H1 (cell line): ENCODE results near the gene EMD. TPM values are rescaled to one million over a fixed set of nuclear protein-coding genes. Genes with fewer than 3 reads are reported as not detected.

Experiments used
- CTCF ChIA-PET: fragments of 300-600 bp; sonication (Branson Sonifier 250); formaldehyde crosslinking; loops from one replicate; lab custom pipeline; 2021; ENCODE audit not compliant: partially characterized antibody; lab: Charles Lee
- POLR2A ChIA-PET: fragments of 300-600 bp; sonication (Branson Sonifier 250); formaldehyde crosslinking; loops from one replicate; lab custom pipeline; 2021; ENCODE audit warnings: inconsistent platforms; ENCODE audit not compliant: partially characterized antibody; lab: Charles Lee
- DNase-seq, 2 experiments: peaks; one replicate each; pipeline versions ENCODE4 v3.0.0 to v3.0.0-alpha.2; 2010 to 2022; ENCODE audit warnings: low spot score in 2 of 2, low read depth in 1 of 2, mixed read lengths in 1 of 2
- FAIRE-seq: peaks from 2 replicates; lab custom pipeline; 2011; peaks lifted over from hg19 to GRCh38; lab: Jason Lieb, UNC
- H2AFZ ChIP-seq: 2 replicates; pipeline ENCODE4 v1.8.1; 2012; ENCODE audit warnings: low read length, inconsistent platforms
- H2AK5ac ChIP-seq: 2 replicates; pipeline ENCODE4 v1.6.1; 2013; ENCODE audit warnings: low read depth, low read length
- H2BK120ac ChIP-seq: replicated peaks from 2 replicates; pipeline ENCODE3; 2013; ENCODE audit warnings: low read depth, low read length, inconsistent platforms
- H2BK12ac ChIP-seq: 2 replicates; pipeline ENCODE4 v1.6.1; 2013; ENCODE audit warnings: low read depth, low read length
- H2BK15ac ChIP-seq: 2 replicates; pipeline ENCODE4 v1.6.1; 2013; ENCODE audit warnings: low read length
- H2BK20ac ChIP-seq: 2 replicates; pipeline ENCODE4 v1.6.1; 2013; ENCODE audit warnings: low read length
- H2BK5ac ChIP-seq: 2 replicates; pipeline ENCODE4 v1.6.1; 2013; ENCODE audit warnings: low read depth, low read length
- H3K14ac ChIP-seq: 2 replicates; pipeline ENCODE4 v1.6.1; 2013; ENCODE audit warnings: inconsistent platforms; ENCODE audit not compliant: insufficient read length
- H3K18ac ChIP-seq: 2 replicates; pipeline ENCODE4 v1.6.1; 2013; ENCODE audit warnings: low read length; ENCODE audit errors: extremely low read depth
- H3K23ac ChIP-seq: 2 replicates; pipeline ENCODE4 v1.6.1; 2013; ENCODE audit warnings: inconsistent platforms; ENCODE audit not compliant: insufficient read length
- H3K23me2 ChIP-seq: 2 replicates; pipeline ENCODE4 v1.6.1; 2013; ENCODE audit warnings: low read depth, low read length
- H3K27ac ChIP-seq: 2 replicates; pipeline ENCODE4 v1.6.1; 2011; ENCODE audit warnings: low read depth, low read length, inconsistent platforms
- H3K27me3 ChIP-seq, 4 experiments: replicated peaks in 1 of 4; 1 replicate in 1 of 4; 2 replicates in 3 of 4; pipeline versions ENCODE4 v1.6.1 to v1.8.1; 2011 to 2013; ENCODE audit warnings: low read length in 3 of 4, mild to moderate bottlenecking in 3 of 4, inconsistent platforms in 2 of 4, mixed read lengths in 2 of 4, moderate library complexity in 1 of 4; ENCODE audit not compliant: control insufficient read depth in 3 of 4, insufficient read depth in 3 of 4; ENCODE audit errors: extremely low read depth in 1 of 4
- H3K36me3 ChIP-seq, 4 experiments: 2 replicates each; pipeline versions ENCODE4 v1.6.1 to v1.8.1; 2011 to 2013; ENCODE audit warnings: mild to moderate bottlenecking in 4 of 4, low read length in 3 of 4, moderate library complexity in 2 of 4, control low read depth in 1 of 4, inconsistent platforms in 1 of 4; ENCODE audit not compliant: insufficient read depth in 4 of 4, control insufficient read depth in 2 of 4
- H3K4ac ChIP-seq: replicated peaks from 2 replicates; pipeline ENCODE3; 2013; ENCODE audit warnings: low read length, low read depth, mixed read lengths, inconsistent platforms; ENCODE audit not compliant: insufficient read length
- H3K4me1 ChIP-seq, 4 experiments: replicated peaks in 1 of 4; 1 replicate in 1 of 4; 2 replicates in 3 of 4; pipeline versions ENCODE4 v1.6.1 to v1.8.1; 2011 to 2013; ENCODE audit warnings: low read length in 3 of 4, inconsistent platforms in 2 of 4, mixed read lengths in 1 of 4; ENCODE audit not compliant: insufficient read depth in 4 of 4, control insufficient read depth in 3 of 4
- H3K4me2 ChIP-seq, 2 experiments: 2 replicates each; pipeline versions ENCODE4 v1.6.1 to v1.8.1; 2011 to 2013; ENCODE audit warnings: low read depth in 2 of 2, low read length in 2 of 2, control low read depth in 1 of 2, inconsistent platforms in 1 of 2, mild to moderate bottlenecking in 1 of 2; ENCODE audit not compliant: insufficient read depth in 1 of 2
- H3K4me3 ChIP-seq, 4 experiments: fragments of 200-600, 300-600 bp in 1 of 4; sonication (generic), shearing (Covaris generic), sonication (Bioruptor Twin) in 1 of 4; 2 replicates each; pipeline versions ENCODE4 v1.5.1 to v1.8.1; 2011 to 2016; ENCODE audit warnings: low read length in 4 of 4, low read depth in 3 of 4, control low read depth in 2 of 4, inconsistent platforms in 2 of 4, mild to moderate bottlenecking in 2 of 4, mixed read lengths in 1 of 4, moderate library complexity in 1 of 4; ENCODE audit not compliant: insufficient read depth in 2 of 4; ENCODE audit errors: extremely low read depth in 1 of 4
- H3K56ac ChIP-seq: replicated peaks from 2 replicates; pipeline ENCODE3; 2013; ENCODE audit warnings: low read depth, mild to moderate bottlenecking, mixed read lengths, low read length, inconsistent platforms; ENCODE audit not compliant: insufficient read length
- H3K79me1 ChIP-seq: 2 replicates; pipeline ENCODE4 v1.6.1; 2013; ENCODE audit warnings: low read depth, low read length, control low read depth
- H3K79me2 ChIP-seq, 2 experiments: 2 replicates each; pipeline versions ENCODE4 v1.6.1 to v1.8.1; 2012 to 2013; ENCODE audit warnings: low read length in 2 of 2, mild to moderate bottlenecking in 2 of 2, inconsistent platforms in 1 of 2; ENCODE audit not compliant: insufficient read depth in 2 of 2, control insufficient read depth in 1 of 2
- H3K9ac ChIP-seq, 4 experiments: replicated peaks in 1 of 4; 1 replicate in 1 of 4; 2 replicates in 3 of 4; pipeline versions ENCODE4 v1.6.1 to v1.8.1; 2011 to 2013; ENCODE audit warnings: low read depth in 3 of 4, low read length in 3 of 4, control low read depth in 2 of 4, mild to moderate bottlenecking in 2 of 4, moderate library complexity in 2 of 4, inconsistent platforms in 1 of 4; ENCODE audit errors: extremely low read depth in 1 of 4
- H3K9me3 ChIP-seq, 2 experiments: 2 replicates each; pipeline versions ENCODE4 v1.6.1 to v1.8.1; 2012 to 2013; ENCODE audit warnings: mild to moderate bottlenecking in 2 of 2, moderate library complexity in 2 of 2, control low read depth in 1 of 2, inconsistent platforms in 1 of 2, low read depth in 1 of 2, low read length in 1 of 2, mixed read lengths in 1 of 2; ENCODE audit not compliant: insufficient read depth in 2 of 2
- H4K20me1 ChIP-seq, 2 experiments: replicated peaks in 1 of 2; 2 replicates each; pipeline versions ENCODE3 to v1.8.1; 2011 to 2013; ENCODE audit warnings: inconsistent platforms in 2 of 2, low read length in 2 of 2, mild to moderate bottlenecking in 1 of 2; ENCODE audit not compliant: insufficient read depth in 2 of 2, control insufficient read depth in 1 of 2
- H4K5ac ChIP-seq: 2 replicates; pipeline ENCODE4 v1.6.1; 2013; ENCODE audit warnings: low read length, low read depth, mixed read lengths, inconsistent platforms; ENCODE audit not compliant: insufficient read length
- H4K8ac ChIP-seq: 2 replicates; pipeline ENCODE4 v1.8.0; 2013; ENCODE audit warnings: mild to moderate bottlenecking, moderate library complexity, low read length, inconsistent platforms; ENCODE audit not compliant: insufficient read depth; ENCODE audit errors: extremely low read depth
- H4K91ac ChIP-seq: replicated peaks from 2 replicates; pipeline ENCODE3; 2013; ENCODE audit warnings: low read length, mixed read lengths, inconsistent platforms; ENCODE audit not compliant: insufficient read length
- CBX8 ChIP-seq: fragments of 300-800, 300-1000 bp; sonication (generic); IDR thresholded peaks from 2 replicates; pipeline ENCODE4 v1.7.1; 2016; ENCODE audit warnings: low read depth, low read length, borderline replicate concordance
- E2F6 ChIP-seq: IDR thresholded peaks from 2 replicates; pipeline ENCODE4 v1.6.1; 2012; ENCODE audit warnings: inconsistent platforms
- GABPA ChIP-seq: IDR thresholded peaks from 2 replicates; pipeline ENCODE4 v1.6.1; 2011; ENCODE audit warnings: mild to moderate bottlenecking, low read length, moderate library complexity, borderline replicate concordance; ENCODE audit not compliant: insufficient read depth
- KDM1A ChIP-seq: fragments of 200-600, 300-600 bp; sonication (generic); IDR thresholded peaks from 2 replicates; pipeline ENCODE4 v1.7.1; 2016; ENCODE audit warnings: mild to moderate bottlenecking, low read length, borderline replicate concordance
- NANOG ChIP-seq: IDR thresholded peaks from 2 replicates; pipeline ENCODE4 v1.6.1; 2011; ENCODE audit warnings: low read length, low read depth, mild to moderate bottlenecking, inconsistent platforms; ENCODE audit not compliant: insufficient read depth, poor library complexity, severe bottlenecking
- RBBP5 ChIP-seq: IDR thresholded peaks from 2 replicates; pipeline ENCODE4 v1.7.1; 2012; ENCODE audit warnings: low read depth, mild to moderate bottlenecking, inconsistent platforms, low read length, moderate library complexity, borderline replicate concordance
- RNF2 ChIP-seq: fragments of 200-900, 300-1000 bp; sonication (generic); IDR thresholded peaks from 2 replicates; pipeline ENCODE4 v1.7.1; 2016; ENCODE audit warnings: borderline replicate concordance, low read depth, mild to moderate bottlenecking, antibody characterized with exemption, low read length; ENCODE audit not compliant: poor library complexity, severe bottlenecking; ENCODE audit errors: missing control alignments
- SAP30 ChIP-seq: fragments of 300-600 bp; sonication (generic); IDR thresholded peaks from 2 replicates; pipeline ENCODE4 v1.7.1; 2012; ENCODE audit warnings: low read length, moderate library complexity, mild to moderate bottlenecking, inconsistent platforms; ENCODE audit not compliant: insufficient read depth, insufficient replicate concordance
- SP2 ChIP-seq: IDR thresholded peaks from 2 replicates; pipeline ENCODE4 v1.6.1; 2012; ENCODE audit warnings: mild to moderate bottlenecking, low read length, inconsistent platforms
- TBP ChIP-seq: IDR thresholded peaks from 2 replicates; pipeline ENCODE4 v1.6.1; 2011; ENCODE audit warnings: low read depth, low read length, improper control_type of control experiment
- TCF12 ChIP-seq: IDR thresholded peaks from 2 replicates; pipeline ENCODE4 v1.6.1; 2011; ENCODE audit warnings: low read depth, mild to moderate bottlenecking, low read length
- YY1 ChIP-seq: IDR thresholded peaks from 2 replicates; pipeline ENCODE4 v1.6.1; 2011; ENCODE audit warnings: low read depth, mild to moderate bottlenecking, low read length
- ZNF274 ChIP-seq: IDR thresholded peaks from 2 replicates; pipeline ENCODE4 v1.7.0; 2012; ENCODE audit warnings: low read length, borderline replicate concordance; ENCODE audit errors: extremely low read depth
- WGBS, 2 experiments: shearing (Covaris generic) in 1 of 2; methylation state at CpG; one replicate each; pipeline versions ENCODE4 v1.1.6 to v1.1.7; 2013 to 2015; ENCODE audit warnings: low lambda C conversion rate in 2 of 2, mixed read lengths in 2 of 2, inconsistent platforms in 1 of 2, low coverage in 1 of 2, missing lambda C conversion rate in 1 of 2; ENCODE audit not compliant: insufficient replicate concordance in 2 of 2, insufficient coverage in 1 of 2, insufficient read length in 1 of 2; ENCODE audit errors: extremely low coverage in 1 of 2, missing lambda C conversion rate in 1 of 2; 5-methylcytosine and 5-hydroxymethylcytosine counted together
- polyA plus RNA-seq, 7 experiments: library from polyadenylated mRNA; depleted of rRNA in 3 of 7; stranded (reverse) in 5 of 7; unstranded in 2 of 7; fragments of >200 nt in 5 of 7; fragments of 200-250 nt in 2 of 7; gene quantifications; 1 replicate in 5 of 7; 2 replicates in 1 of 7; 4 replicates in 1 of 7; pipeline versions ENCODE4 v1.2.1 to v1.2.3, GENCODE V29; 2011 to 2013; ENCODE audit warnings: missing spikeins in 2 of 7, mixed read lengths in 2 of 7
- total RNA-seq: library from RNA; stranded (reverse); fragmentation: NEBNext Ultra II Directional; extraction: Animal tissue kit (Norgen Biotek cat#: 25700); gene quantifications from 2 replicates; pipeline ENCODE4 v1.2.1, GENCODE V29; 2021

The EMD gene
- total and polyA plus RNA-seq, 2 of the 8 experiments (the other 6 are each of a cell fraction or from before 2014, with no cell fraction given): 45.5 to 109 TPM

- FAIRE-seq: no peak
- H4K20me1 ChIP-seq: no peaks in the 10 kb centered on the region
- CTCF ChIA-PET: no interaction called here
- TF ChIP-seq KDM1A: no peak
- no peak for TF ChIP-seq ZNF274
- no peak for TF ChIP-seq SAP30
- TF ChIP-seq E2F6: no peak
- TF ChIP-seq TCF12: no peak
- no peak for TF ChIP-seq GABPA
- no peak for TF ChIP-seq YY1
- TF ChIP-seq RNF2: no peak
- TF ChIP-seq NANOG: no peak
- TF ChIP-seq CBX8: no peak
- no peak for TF ChIP-seq SP2
- TF ChIP-seq RBBP5: no peak
- TF ChIP-seq TBP: no peak
These were observed 46.5 kb upstream of the EMD start for GRCh38 chrX:154332561-154332960.

More at GRCh38 chrX:154332561-154332960, 46.5 kb upstream of the EMD start:
- Histone ChIP-seq H3K27ac (no peak overlapping the region), H4K91ac (no peak overlapping the region), H2BK15ac (no peak overlapping the region), H3K56ac (no peak overlapping the region), H2BK5ac (no peak overlapping the region), H3K4me2 (no peak overlapping the region), H3K9ac (no peak overlapping the region), H2BK120ac (no peak overlapping the region), H4K8ac (no peak overlapping the region), H3K36me3 (no peaks in the 10 kb centered on the region), H2BK20ac (no peak overlapping the region), H3K18ac (no peak overlapping the region), H4K5ac (no peak overlapping the region), H3K4me1 (no peaks in the 10 kb centered on the region; a peak in 1 of 7 replicates), H3K79me1 (no peaks in the 10 kb centered on the region), H3K23me2 (no peaks in the 10 kb centered on the region), H2AK5ac (no peak overlapping the region), H3K27me3 (no peaks in the 10 kb centered on the region), H3K4ac (no peak overlapping the region), H2AFZ (no peak overlapping the region), H3K4me3 (no peak overlapping the region), H3K79me2 (no peaks in the 10 kb centered on the region), H3K23ac (no peak overlapping the region), H3K9me3 (no peaks in the 10 kb centered on the region), H3K14ac (no peak overlapping the region), H2BK12ac (no peak overlapping the region)
- DNase-seq: no peak
- 100% methylated on average over 4 of the region's 29 CpGs; no CpG with 5 or more reads in 1 of the 2 experiments for WGBS, 2 experiments
- POLR2A ChIA-PET: interaction anchor here (1.6 kb wide), 1 partner anchor 65 kb away, joined by 4 read pairs; the partner anchor contains the start of gene RPL10
